Neuronal stem cell (in vitro differentiated cells): Measurements from ENCODE around the gene TBL3.

Experiments used
- DNase-seq: peaks from one replicate; pipeline ENCODE4 v3.0.0-alpha.2; 2013; ENCODE audit warnings: low spot score
- H2AFZ ChIP-seq: one replicate; pipeline ENCODE4 v1.6.1; 2013; ENCODE audit warnings: mild to moderate bottlenecking, low read length, inconsistent platforms
- H2AK5ac ChIP-seq: 2 replicates; pipeline ENCODE4 v1.6.1; 2013; ENCODE audit warnings: low read depth, mild to moderate bottlenecking, inconsistent platforms, low read length, moderate library complexity, mixed read lengths
- H2BK120ac ChIP-seq: 2 replicates; pipeline ENCODE4 v1.6.1; 2013; ENCODE audit warnings: low read depth, mild to moderate bottlenecking, inconsistent platforms, low read length, moderate library complexity, mixed read lengths
- H2BK12ac ChIP-seq: one replicate; pipeline ENCODE4 v1.6.1; 2013; ENCODE audit warnings: low read length, inconsistent platforms
- H2BK15ac ChIP-seq: 2 replicates; pipeline ENCODE4 v1.6.1; 2013; ENCODE audit warnings: mild to moderate bottlenecking, low read length, inconsistent platforms, mixed read lengths
- H2BK5ac ChIP-seq: one replicate; pipeline ENCODE4 v1.6.1; 2013; ENCODE audit warnings: inconsistent platforms, mild to moderate bottlenecking, low read length, moderate library complexity
- H3K14ac ChIP-seq: one replicate; pipeline ENCODE4 v1.6.1; 2013; ENCODE audit warnings: low read length, inconsistent platforms
- H3K18ac ChIP-seq: 2 replicates; pipeline ENCODE4 v1.6.1; 2013; ENCODE audit warnings: low read length, inconsistent platforms
- H3K23ac ChIP-seq: 2 replicates; pipeline ENCODE4 v1.6.1; 2013; ENCODE audit warnings: low read depth, mild to moderate bottlenecking, mixed read lengths, low read length, inconsistent platforms; ENCODE audit not compliant: poor library complexity
- H3K27ac ChIP-seq: replicated peaks from 3 replicates; pipeline ENCODE4 v1.5.1; 2013; ENCODE audit warnings: low read length, inconsistent platforms
- H3K27me3 ChIP-seq, 3 experiments: 2 replicates each; pipeline ENCODE4 v1.6.1; 2013; ENCODE audit warnings: low read length in 3 of 3, mild to moderate bottlenecking in 2 of 3, inconsistent platforms in 1 of 3, low read depth in 1 of 3, mixed read lengths in 1 of 3, moderate library complexity in 1 of 3; ENCODE audit not compliant: control insufficient read depth in 3 of 3, insufficient read depth in 3 of 3
- H3K36me3 ChIP-seq, 2 donors: replicated peaks in 1 of 2; 2 replicates each; pipeline ENCODE4 v1.6.1; 2013; ENCODE audit warnings: low read length in 2 of 2; ENCODE audit not compliant: control insufficient read depth in 2 of 2, insufficient read depth in 2 of 2
- H3K4ac ChIP-seq: 2 replicates; pipeline ENCODE4 v1.6.1; 2013; ENCODE audit warnings: inconsistent platforms, mild to moderate bottlenecking, low read length, moderate library complexity
- H3K4me1 ChIP-seq, 2 donors: 1 replicate in 1 of 2; 2 replicates in 1 of 2; pipeline ENCODE4 v1.6.1; 2013; ENCODE audit warnings: low read length in 2 of 2, low read depth in 1 of 2; ENCODE audit not compliant: control insufficient read depth in 2 of 2, insufficient read depth in 1 of 2
- H3K4me2 ChIP-seq: one replicate; pipeline ENCODE4 v1.6.1; 2013; ENCODE audit warnings: mild to moderate bottlenecking, low read length, inconsistent platforms; ENCODE audit not compliant: insufficient read depth, poor library complexity, severe bottlenecking
- H3K4me3 ChIP-seq, 2 donors: 2 replicates each; pipeline ENCODE4 v1.5.1; 2013; ENCODE audit warnings: low read length in 2 of 2, mild to moderate bottlenecking in 2 of 2, inconsistent platforms in 1 of 2, moderate library complexity in 1 of 2
- H3K79me1 ChIP-seq: one replicate; pipeline ENCODE4 v1.6.1; 2013; ENCODE audit warnings: low read depth, mild to moderate bottlenecking, inconsistent platforms, low read length, moderate library complexity
- H3K9ac ChIP-seq: one replicate; pipeline ENCODE4 v1.6.1; 2013; ENCODE audit warnings: mild to moderate bottlenecking, low read depth, low read length, inconsistent platforms; ENCODE audit not compliant: poor library complexity
- H3K9me3 ChIP-seq, 2 donors: replicated peaks in 1 of 2; 2 replicates each; pipeline versions ENCODE3 to v1.6.1; 2013; ENCODE audit warnings: low read length in 2 of 2, mild to moderate bottlenecking in 2 of 2, inconsistent platforms in 1 of 2, low read depth in 1 of 2, mixed read lengths in 1 of 2, moderate library complexity in 1 of 2; ENCODE audit not compliant: control insufficient read depth in 2 of 2, insufficient read depth in 1 of 2
- H4K8ac ChIP-seq: one replicate; pipeline ENCODE4 v1.6.1; 2013; ENCODE audit warnings: low read depth, mild to moderate bottlenecking, inconsistent platforms, low read length, moderate library complexity
- H4K91ac ChIP-seq: one replicate; pipeline ENCODE4 v1.6.1; 2013; ENCODE audit warnings: low read length, low read depth, mild to moderate bottlenecking, inconsistent platforms; ENCODE audit not compliant: poor library complexity
- WGBS, 2 donors: extraction: QIAGEN DNeasy Blood & Tissue Kit; methylation state at CpG; one replicate each; pipeline ENCODE4 v1.1.7; 2013; ENCODE audit warnings: missing lambda C conversion rate in 2 of 2, mixed read lengths in 1 of 2; ENCODE audit not compliant: insufficient read length in 2 of 2, insufficient replicate concordance in 1 of 2; ENCODE audit errors: extremely low coverage in 2 of 2; 5-methylcytosine and 5-hydroxymethylcytosine counted together

TBL3 gene

GRCh38 chr16:2015947-2016208 is 44.0 kb downstream of the TBL3 start:
- Histone ChIP-seq H2BK5ac (no peak overlapping the region), H3K36me3 (no peaks in the 10 kb centered on the region), H3K4me1 (peaks cover 2 to 4% of the 10 kb centered on the region in 2 donors), H3K4ac (no peak overlapping the region), H3K9ac (no peak overlapping the region), H2AK5ac (peak overlapping the region; percentile 93), H3K79me1 (no peaks in the 10 kb centered on the region), H3K4me2 (no peak overlapping the region), H3K27me3 (peaks cover 19 to 28% (median 26%) of the 10 kb centered on the region in 3 experiments), H4K8ac (no peak overlapping the region), H2BK120ac (no peak overlapping the region), H2BK12ac (no peak overlapping the region), H3K9me3 (no peaks in the 10 kb centered on the region), H3K23ac (peak overlapping the region; percentile 73), H4K91ac (no peak overlapping the region), H2BK15ac (peak overlapping the region; percentile 58), H3K27ac (no peak overlapping the region), H2AFZ (no peak overlapping the region), H3K4me3 (no peak overlapping the region), H3K18ac (peak overlapping the region; percentile 48), H3K14ac (peak overlapping the region; percentile 44)
- DNase-seq, result no peak
- WGBS, 2 donors, result no CpG with 5 or more reads among the region's 7 CpGs

DNA sequence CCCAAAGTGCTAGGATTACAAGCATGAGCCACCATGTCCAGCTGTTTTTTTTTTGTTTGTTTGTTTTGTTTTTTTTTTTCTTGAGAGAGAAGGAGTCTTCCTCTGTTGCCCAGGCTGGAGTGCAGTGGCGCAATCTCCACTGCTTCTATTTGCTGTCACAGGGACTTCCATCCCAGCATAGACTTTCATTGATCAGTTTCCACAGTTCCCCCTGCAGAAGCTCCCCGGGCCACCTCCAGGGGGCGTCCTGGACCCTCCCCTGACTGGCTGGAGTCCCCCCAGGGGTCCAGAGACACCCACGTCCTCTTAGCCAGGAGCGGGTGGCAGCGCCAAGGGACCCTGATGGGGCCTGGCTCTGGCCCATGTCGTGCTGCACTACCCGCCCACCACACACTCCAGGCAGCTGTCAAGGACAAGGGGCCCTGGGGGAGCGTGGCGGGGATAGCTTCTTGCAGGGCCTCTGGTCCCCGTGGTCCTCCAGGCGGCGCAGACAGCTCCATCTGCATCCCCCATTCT is 44.6 kb downstream of the TBL3 start:
- Histone ChIP-seq H2BK120ac (no peak overlapping the region), H3K79me1 (no peaks in the 10 kb centered on the region), H3K4me1 (peaks cover 2 to 4% of the 10 kb centered on the region in 2 donors), H3K4me2 (no peak overlapping the region), H2AK5ac (peak overlapping the region; percentile 88), H4K91ac (no peak overlapping the region), H2AFZ (no peak overlapping the region), H2BK15ac (peak overlapping the region; percentile 4), H3K4ac (no peak overlapping the region), H3K27me3 (peaks cover 19 to 32% (median 30%) of the 10 kb centered on the region in 3 experiments), H3K27ac (no peak overlapping the region), H4K8ac (no peak overlapping the region), H3K18ac (no peak overlapping the region), H3K4me3 (no peak overlapping the region), H3K14ac (no peak overlapping the region), H3K23ac (peak overlapping the region; percentile 89), H2BK5ac (no peak overlapping the region), H3K36me3 (no peaks in the 10 kb centered on the region), H3K9me3 (no peaks in the 10 kb centered on the region), H3K9ac (no peak overlapping the region), H2BK12ac (no peak overlapping the region)
- DNase-seq, result no peak
- WGBS, 2 donors, result no CpG with 5 or more reads among the region's 13 CpGs

DNA sequence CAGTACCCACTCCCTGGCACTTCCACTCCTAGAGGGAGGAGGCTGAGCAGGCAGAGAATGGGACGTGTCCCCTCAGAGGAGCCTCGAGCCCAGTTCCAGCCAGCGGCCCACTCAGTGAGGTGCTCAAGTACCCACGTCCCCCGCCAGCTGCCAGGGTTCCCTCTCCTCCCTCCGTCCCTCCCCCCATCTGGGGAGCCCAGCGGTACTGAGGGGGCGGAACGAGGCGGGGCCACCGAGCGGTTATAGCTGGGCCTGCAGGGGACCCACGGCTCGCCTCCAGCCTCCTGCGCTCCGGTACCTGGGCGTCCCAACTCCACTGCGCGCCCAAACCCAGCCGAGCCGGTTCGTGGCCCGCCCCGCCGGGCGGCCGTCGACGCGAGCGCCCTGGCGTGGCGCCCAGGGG is 47.7 kb downstream of the TBL3 start, which contains the start of gene NPW:
Gene NPW, plus strand, starts transcription at position 268 of the 403 bp plus-strand sequence.
- H3K14ac ChIP-seq, result peak within 1 kb of the TSS; percentile 82
- H2AFZ ChIP-seq, result peak within 1 kb of the TSS; percentile 77
- peaks cover 19 to 45% (median 37%) of the 10 kb centered on the region in 3 experiments for H3K27me3 ChIP-seq
- peak within 1 kb of the TSS; percentile 58 for H2BK15ac ChIP-seq
- no CpG with 5 or more reads among the region's 33 CpGs for WGBS, 2 donors
- H3K23ac ChIP-seq, result peak within 1 kb of the TSS; percentile 65
- no peak within 1 kb of the TSS for H4K8ac ChIP-seq
- no peaks in the 10 kb centered on the region for H3K79me1 ChIP-seq
- peak within 1 kb of the TSS; percentile 75 for H2BK5ac ChIP-seq
- H3K9me3 ChIP-seq, result no peaks in the 10 kb centered on the region
- DNase-seq, result no peak
- H3K36me3 ChIP-seq, result no peaks in the 10 kb centered on the region
- H3K4me1 ChIP-seq, result peaks cover 7 to 11% of the 10 kb centered on the region in 2 donors
- peak within 1 kb of the TSS; percentile 85 for H3K18ac ChIP-seq
- H3K27ac ChIP-seq, result no peak within 1 kb of the TSS
- peak within 1 kb of the TSS; percentile 72 for H2BK120ac ChIP-seq
- H3K4ac ChIP-seq, result peak within 1 kb of the TSS; percentile 89
- H4K91ac ChIP-seq, result no peak within 1 kb of the TSS
- peak within 1 kb of the TSS; percentile 66 for H3K4me2 ChIP-seq
- peak within 1 kb of the TSS; percentile 15 to 60 for H3K4me3 ChIP-seq
- H3K9ac ChIP-seq, result peak within 1 kb of the TSS; percentile 81
- peak within 1 kb of the TSS; percentile 92 for H2AK5ac ChIP-seq
- peak within 1 kb of the TSS; percentile 58 for H2BK12ac ChIP-seq

GRCh38 chr16:2019921-2020831 is 48.3 kb downstream of the TBL3 start:
- Histone ChIP-seq H3K14ac (peak overlapping the region; percentile 31), H2AFZ (peak overlapping the region; percentile 77), H3K18ac (peak overlapping the region; percentile 85), H2BK5ac (peak overlapping the region; percentile 75), H4K91ac (no peak overlapping the region), H2AK5ac (peak overlapping the region; percentile 19), H2BK12ac (no peak overlapping the region), H3K9ac (peak overlapping the region; percentile 81), H3K4me2 (peak overlapping the region; percentile 66), H3K23ac (peak overlapping the region; percentile 65), H2BK15ac (peak overlapping the region; percentile 58), H3K27me3 (peaks cover 19 to 48% (median 43%) of the 10 kb centered on the region in 3 experiments), H3K36me3 (no peaks in the 10 kb centered on the region), H4K8ac (no peak overlapping the region), H3K4ac (no peak overlapping the region), H2BK120ac (no peak overlapping the region), H3K9me3 (peaks cover 0 to 2% of the 10 kb centered on the region in 2 donors), H3K79me1 (no peaks in the 10 kb centered on the region), H3K4me1 (peaks cover 7 to 11% of the 10 kb centered on the region in 2 donors), H3K4me3 (peak overlapping the region; percentile 15 to 60), H3K27ac (no peak overlapping the region)
- DNase-seq, result no peak
- WGBS, 2 donors, result no CpG with 5 or more reads among the region's 96 CpGs
